HG03139 (cell line): ENCODE measurements around the gene FAM174C.

Source experiments
- ATAC-seq: cut with Tn5 transposase; IDR thresholded peaks from one replicate; pipeline ENCODE4 v1.9.1; 2021; ENCODE audit not compliant: unreplicated experiment

FAM174C gene

DNA sequence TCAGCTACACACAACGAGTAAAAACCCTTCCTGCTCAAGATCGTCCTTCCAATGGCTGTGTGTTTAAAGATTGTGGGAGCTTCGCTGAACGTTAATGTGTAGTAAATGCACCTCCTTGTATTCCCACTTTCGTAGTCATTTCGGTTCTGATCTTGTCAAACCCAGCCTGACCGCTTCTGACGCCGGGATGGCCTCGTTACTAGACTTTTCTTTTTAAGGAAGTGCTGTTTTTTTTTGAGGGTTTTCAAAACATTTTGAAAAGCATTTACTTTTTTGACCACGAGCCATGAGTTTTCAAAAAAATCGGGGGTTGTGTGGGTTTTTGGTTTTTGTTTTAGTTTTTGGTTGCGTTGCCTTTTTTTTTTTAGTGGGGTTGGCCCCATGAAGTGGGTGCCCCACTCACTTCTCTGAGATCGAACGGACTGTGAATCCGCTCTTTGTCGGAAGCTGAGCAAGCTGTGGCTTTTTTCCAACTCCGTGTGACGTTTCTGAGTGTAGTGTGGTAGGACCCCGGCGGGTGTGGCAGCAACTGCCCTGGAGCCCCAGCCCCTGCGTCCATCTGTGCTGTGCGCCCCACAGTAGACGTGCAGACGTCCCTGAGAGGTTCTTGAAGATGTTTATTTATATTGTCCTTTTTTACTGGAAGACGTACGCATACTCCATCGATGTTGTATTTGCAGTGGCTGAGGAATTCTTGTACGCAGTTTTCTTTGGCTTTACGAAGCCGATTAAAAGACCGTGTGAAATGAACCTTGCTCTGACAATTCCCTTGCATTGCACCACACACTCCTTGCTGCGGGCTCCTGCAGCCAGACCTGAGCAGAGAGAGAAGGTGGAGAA is 2.7 kb upstream of the FAM174C start:
- ATAC-seq: no peak

DNA sequence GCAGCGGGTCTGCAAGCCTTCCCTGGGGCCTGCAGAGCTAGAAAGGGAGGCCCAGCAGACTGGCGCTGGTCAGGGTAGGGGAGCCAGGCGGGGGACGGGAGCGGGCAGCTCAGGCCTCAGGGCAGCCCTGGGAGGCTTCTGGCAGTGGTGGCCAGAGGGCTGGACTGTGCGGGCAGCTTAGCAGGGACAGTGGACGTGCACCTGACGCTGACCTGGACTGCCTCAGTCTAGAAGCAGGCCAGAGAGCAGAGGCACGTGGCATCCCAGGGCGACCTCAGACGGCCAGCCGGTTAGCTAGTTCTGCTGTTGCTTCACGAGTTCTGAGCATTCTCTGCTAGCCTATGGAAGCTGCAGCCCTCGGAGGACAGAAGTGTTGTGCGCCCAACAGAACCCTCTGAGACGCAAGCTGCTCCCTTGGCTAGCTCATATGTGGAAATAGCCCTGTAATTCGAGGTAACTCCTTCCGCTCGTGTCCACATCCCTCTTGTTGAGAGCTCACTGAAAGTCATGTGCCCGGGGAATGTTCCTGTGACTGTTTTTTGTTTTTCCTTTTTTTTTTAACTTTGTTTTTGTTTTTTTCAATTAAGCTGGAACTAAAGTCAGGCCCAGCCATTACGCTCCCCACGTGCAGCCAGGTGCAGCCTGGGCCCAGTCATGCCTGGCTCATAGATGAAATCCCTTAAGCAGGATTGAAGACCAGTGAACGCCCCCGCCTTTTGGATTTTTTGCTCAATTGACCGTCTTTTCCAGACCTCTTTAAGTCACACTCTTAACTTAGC is 1.9 kb upstream of the FAM174C start:
- no peak for ATAC-seq

DNA sequence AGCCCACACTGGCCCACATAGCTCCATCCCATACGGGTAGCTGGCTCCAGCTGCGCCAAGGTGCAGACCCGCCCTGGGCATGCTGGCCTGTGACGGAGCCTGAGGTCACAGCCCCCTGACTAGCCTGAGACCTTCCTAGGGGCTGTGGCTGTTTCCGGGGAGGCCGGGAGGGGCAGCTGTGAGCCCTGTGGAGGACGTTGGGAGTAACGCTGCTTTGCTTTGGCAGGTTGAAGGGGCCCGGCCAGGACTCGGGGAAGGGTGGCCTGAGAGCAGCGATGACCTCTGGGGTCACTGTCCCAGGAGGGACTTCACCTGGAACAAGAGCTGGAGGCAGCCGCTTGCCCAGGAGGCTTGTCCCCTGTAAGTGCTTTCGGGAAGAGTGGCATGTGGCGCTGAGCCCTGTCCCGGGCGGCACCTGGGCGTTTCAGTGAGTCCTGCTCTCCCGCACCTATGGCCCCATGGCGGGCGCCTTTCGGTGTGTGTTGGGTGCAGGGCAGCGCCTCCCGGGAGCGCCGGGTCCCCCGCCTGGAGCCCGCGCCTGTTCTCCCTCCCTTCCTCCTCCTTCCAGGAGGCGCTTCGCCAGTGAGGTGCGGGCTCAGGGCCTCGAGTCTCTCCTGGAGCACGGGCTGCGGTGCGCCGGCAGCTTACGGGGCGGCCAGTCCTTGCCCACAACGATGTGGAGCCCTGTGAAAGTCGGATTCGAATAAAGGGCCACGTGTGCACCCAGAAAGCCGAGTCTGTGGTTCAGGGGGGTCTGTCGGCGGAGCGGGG is 1.1 kb upstream of the FAM174C start:
- no peak for ATAC-seq

GRCh38 chr19:1274852-1275259 is 474 bp upstream of the FAM174C start:
- no peak for ATAC-seq

DNA sequence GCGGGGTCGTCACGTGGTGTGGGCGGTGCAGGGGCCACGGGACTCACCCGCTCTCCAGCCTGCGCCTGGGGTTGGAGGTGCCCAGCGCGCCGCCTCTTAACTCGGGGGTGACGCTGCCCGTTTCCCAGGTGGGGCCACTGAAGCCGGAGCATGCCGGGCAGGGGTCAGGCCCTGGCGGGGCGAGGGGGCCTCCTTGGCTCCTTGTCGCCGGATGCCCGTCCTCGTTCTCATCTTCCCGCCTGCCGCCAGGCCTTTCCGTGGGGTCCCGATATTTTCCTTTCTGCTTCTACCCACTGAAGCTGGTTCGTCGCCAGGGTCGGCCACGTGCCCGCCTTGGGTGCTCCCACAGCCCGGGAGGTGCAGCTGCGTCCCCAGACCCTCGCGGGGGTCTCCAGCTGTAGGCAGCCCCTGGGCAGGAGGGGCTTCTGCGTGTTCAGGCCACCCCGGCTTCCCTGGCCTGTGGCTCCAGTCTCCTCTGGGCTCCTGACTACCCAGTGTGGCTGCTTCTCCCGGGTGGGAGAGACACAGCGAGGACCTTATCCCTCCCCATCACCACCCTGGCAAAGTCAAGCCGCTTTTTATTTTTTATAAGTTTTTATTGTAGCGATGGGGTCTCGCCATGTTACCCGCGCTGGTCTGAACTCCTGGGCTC is 772 bp downstream of the FAM174C start:
- no peak for ATAC-seq

GRCh38 chr19:1276628-1277022 is 1.3 kb downstream of the FAM174C start:
- ATAC-seq: no peak

- no peak for ATAC-seq
Observed at GRCh38 chr19:1277061-1277460, 1.7 kb downstream of the FAM174C start.

DNA sequence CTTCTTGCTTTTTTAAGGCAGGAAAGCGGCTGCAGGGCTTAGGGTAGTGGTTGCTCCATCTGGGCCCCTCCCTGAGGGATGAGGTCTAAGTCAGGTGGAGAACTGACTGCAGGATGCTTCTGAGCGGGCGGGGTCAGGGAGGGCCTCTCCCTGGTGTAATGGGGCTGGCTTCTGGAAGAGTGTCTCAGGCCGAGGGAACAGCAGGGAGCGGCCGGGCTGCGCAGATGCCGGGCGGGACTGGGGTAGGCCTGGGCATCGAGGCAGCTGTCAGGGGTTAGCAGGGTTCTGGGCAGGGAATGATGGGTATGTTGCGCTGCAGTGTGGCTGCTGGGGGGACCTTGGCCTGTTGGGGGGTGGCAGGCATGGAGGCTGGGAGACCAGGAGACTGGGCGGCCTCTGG is 2.7 kb downstream of the FAM174C start:
- ATAC-seq: no peak

DNA sequence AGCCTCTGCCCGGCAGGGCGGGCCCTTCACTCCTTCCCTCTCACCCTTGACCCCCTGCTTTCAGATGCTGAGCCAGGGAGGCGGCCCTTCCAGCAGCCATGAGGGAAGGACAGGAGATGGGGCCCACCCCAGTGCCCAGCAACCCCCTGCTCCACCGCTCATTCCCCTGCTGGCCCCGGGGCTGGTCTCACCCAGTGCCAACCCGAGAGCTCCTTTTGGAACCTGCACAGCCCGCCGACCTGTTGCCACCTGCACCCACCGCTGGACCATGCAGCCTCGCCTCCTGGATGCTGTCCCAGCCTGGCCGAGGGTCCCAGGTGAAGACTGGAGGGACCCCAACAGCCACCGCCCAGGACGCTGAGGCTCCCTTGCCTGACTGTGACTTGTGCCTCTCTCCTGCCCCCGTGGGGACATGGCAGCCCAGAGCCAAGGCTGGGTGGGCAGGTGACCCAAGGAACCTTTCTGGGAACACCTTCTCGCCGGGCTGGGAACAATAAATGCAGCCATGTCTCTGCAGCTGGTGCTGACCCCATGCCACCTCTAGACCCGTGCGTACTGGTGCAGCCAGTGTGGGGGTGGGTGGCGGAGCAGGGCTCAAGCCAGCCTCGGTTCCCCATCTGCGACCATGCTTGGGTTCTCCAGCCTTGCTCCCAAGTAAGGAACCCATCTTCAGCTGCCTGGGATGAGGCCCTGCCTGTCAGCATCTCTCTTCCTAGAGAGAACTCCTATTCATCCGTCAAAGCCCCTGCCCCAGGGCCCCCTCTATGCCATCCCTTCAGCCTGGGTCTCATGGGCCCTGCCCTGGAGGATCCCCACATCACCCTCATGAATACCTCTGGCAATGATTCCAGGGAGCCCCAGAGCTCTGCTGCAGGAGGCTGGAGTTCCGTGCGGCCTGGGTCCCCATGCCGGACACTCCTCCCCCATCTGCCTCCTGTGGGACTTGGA is 3.7 kb downstream of the FAM174C start:
- ATAC-seq: no peak

DNA sequence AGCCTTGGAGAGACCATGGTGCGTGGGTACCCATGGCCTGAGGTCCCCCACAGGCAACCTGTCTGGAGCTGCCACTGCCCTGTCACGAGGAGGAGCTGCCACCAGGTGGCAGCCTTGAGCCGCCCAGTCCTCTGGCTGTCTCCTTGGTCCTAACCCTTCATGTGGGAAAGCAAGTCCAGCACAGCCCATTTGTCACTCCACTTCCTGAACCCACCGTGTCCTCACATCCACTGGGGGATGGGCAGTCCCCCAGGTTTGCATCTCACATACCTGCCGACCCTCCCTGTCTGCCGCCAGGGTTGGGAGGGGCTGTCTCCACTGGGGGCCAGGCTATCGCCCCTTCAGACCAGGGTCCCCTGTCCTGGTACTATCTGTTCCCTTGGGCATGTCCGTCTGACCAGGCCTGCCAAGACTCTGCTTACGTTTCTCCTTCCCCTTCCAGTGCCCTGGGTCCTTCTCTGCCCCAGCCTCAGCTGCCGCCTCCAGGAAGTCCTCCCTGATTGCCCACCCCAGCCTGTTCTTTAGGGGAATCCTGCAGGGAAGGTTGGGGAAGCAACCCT is 4.5 kb downstream of the FAM174C start:
- no peak for ATAC-seq

- no peak for ATAC-seq
Observed at GRCh38 chr19:1280636-1281568, 5.6 kb downstream of the FAM174C start.

- no peak for ATAC-seq
Observed at GRCh38 chr19:1281569-1282287, 6.4 kb downstream of the FAM174C start.

- no peak for ATAC-seq
Observed at GRCh38 chr19:1282588-1283206, 7.4 kb downstream of the FAM174C start.

- ATAC-seq: no peak
Observed at GRCh38 chr19:1283207-1283916, 8.0 kb downstream of the FAM174C start.

DNA sequence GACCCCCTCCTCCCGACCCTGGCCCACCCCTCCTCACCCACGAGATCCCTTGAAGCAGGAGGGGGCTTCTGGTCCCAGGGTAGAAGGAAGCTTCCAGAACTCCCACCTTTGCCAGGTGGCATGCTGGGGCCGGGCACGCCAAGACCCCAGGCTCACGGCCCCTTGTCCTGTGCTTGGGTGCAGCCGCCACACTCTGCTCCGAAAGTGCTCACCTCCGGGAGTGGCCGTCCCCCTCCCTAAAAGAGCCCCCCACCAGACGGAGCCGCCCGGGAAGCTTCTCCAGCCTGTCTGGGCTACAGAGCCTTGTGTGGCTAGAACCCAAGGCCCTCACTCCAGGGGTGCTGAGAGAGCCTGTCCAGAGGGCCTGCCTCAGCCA is 8.6 kb downstream of the FAM174C start:
- no peak for ATAC-seq

DNA sequence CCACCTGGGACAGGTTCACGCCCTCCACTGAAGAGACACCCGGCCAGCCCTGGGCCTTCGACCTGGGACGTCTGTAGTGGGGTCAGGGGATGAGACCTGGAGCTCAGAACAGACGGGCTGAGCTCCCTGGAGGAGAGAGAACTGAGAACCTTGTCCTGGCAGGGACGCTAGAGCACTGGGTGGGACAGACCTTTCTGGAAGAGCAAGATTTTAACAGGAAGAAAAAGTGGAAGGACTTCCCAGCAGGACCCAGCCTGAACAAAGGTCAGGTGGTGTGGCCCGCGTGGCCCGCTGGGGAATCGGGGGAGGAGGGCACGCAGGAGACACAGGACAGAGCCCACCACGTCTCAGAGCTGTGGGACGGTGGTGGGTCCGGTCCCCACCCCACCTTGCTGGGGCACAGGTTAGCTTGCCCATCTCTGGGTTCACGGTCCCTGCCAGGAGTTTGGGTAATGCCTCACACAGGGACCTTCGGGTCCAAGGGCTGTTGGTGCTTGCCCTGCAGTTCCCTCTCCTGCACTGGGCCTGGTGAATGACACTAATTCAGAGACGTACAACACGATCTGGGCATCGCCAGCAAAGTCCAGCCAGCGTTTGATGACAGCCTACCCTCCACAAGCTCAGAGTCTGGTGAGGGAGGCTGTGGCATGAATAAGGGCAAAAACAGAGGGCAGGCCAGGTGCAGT is 9.1 kb downstream of the FAM174C start:
- ATAC-seq: no peak
